IgD-negative memory B cell (primary cell): ENCODE results near the gene FAM184A. TPM values are rescaled to one million over a fixed set of nuclear protein-coding genes. Genes with fewer than 3 reads are reported as not detected.

Experiments used
- H3K27ac Mint-ChIP-seq, 3 donors: one replicate each; pipeline ENCODE4 v1.8.0; 2020 to 2022; ENCODE audit warnings: mild to moderate bottlenecking in 3 of 3, mixed read lengths in 3 of 3, moderate library complexity in 1 of 3
- H3K27me3 Mint-ChIP-seq: one replicate; pipeline ENCODE4 v1.8.0; 2021; ENCODE audit warnings: mixed read lengths
- H3K36me3 Mint-ChIP-seq: one replicate; pipeline ENCODE4 v1.8.0; 2020; ENCODE audit warnings: mild to moderate bottlenecking, mixed read lengths
- H3K4me1 Mint-ChIP-seq, 3 donors: one replicate each; pipeline ENCODE4 v1.8.0; 2020 to 2022; ENCODE audit warnings: mixed read lengths in 3 of 3, mild to moderate bottlenecking in 1 of 3
- H3K4me3 Mint-ChIP-seq, 4 donors: one replicate each; pipeline ENCODE4 v1.8.0; 2020 to 2022; ENCODE audit warnings: mild to moderate bottlenecking in 4 of 4, mixed read lengths in 4 of 4, moderate library complexity in 3 of 4
- H3K9me3 Mint-ChIP-seq, 3 donors: one replicate each; pipeline ENCODE4 v1.8.0; 2020 to 2021; ENCODE audit warnings: mixed read lengths in 3 of 3, mild to moderate bottlenecking in 1 of 3
- polyA plus RNA-seq: library from polyadenylated mRNA; unstranded; fragments of 300-500 nt; fragmentation: Illumina TruSeq; gene quantifications from one replicate; pipeline ENCODE4 v1.2.3, GENCODE V29; 2021

FAM184A gene
- polyA plus RNA-seq, 1 donor from 2014 or later = 0.09 TPM

- Mint-ChIP-seq H3K27me3 (no peaks in the 10 kb centered on the region), H3K9me3 (no peaks in the 10 kb centered on the region), H3K27ac (no peak overlapping the region), H3K4me1 (peaks cover 0 to 2% (median under 1%) of the 10 kb centered on the region in 3 donors), H3K4me3 (no peak overlapping the region), H3K36me3 (no peaks in the 10 kb centered on the region)
Measured at GRCh38 chr6:118986312-118986711, 92.2 kb downstream of the FAM184A start.

- Mint-ChIP-seq H3K9me3 (no peaks in the 10 kb centered on the region), H3K4me1 (peaks cover 0 to 2% (median 0%) of the 10 kb centered on the region in 3 donors)
Measured at GRCh38 chr6:118985123-118985830, 93.2 kb downstream of the FAM184A start.

GRCh38 chr6:118984342-118984741 is 94.1 kb downstream of the FAM184A start:
- H3K4me1 Mint-ChIP-seq = peaks cover 0 to 2% (median 0%) of the 10 kb centered on the region in 3 donors

More at GRCh38 chr6:118985123-118985830, 93.2 kb downstream of the FAM184A start:
- Mint-ChIP-seq H3K36me3 (no peaks in the 10 kb centered on the region), H3K27ac (no peak overlapping the region), H3K27me3 (no peaks in the 10 kb centered on the region), H3K4me3 (no peak overlapping the region)

GRCh38 chr6:118982575-118982911 is 95.9 kb downstream of the FAM184A start:
- Mint-ChIP-seq H3K36me3 (peaks cover 2% of the 10 kb centered on the region), H3K27ac (no peak overlapping the region), H3K4me1 (peaks cover 0 to 2% (median 0%) of the 10 kb centered on the region in 3 donors), H3K4me3 (no peak overlapping the region), H3K27me3 (no peaks in the 10 kb centered on the region), H3K9me3 (no peaks in the 10 kb centered on the region)

More at GRCh38 chr6:118984342-118984741, 94.1 kb downstream of the FAM184A start:
- Mint-ChIP-seq H3K36me3 (peaks cover 2% of the 10 kb centered on the region), H3K4me3 (no peak overlapping the region), H3K27me3 (no peaks in the 10 kb centered on the region), H3K9me3 (no peaks in the 10 kb centered on the region), H3K27ac (no peak overlapping the region)

GRCh38 chr6:118981884-118982574 is 96.4 kb downstream of the FAM184A start:
- Mint-ChIP-seq H3K4me3 (no peak overlapping the region), H3K4me1 (peaks cover 0 to 2% (median 0%) of the 10 kb centered on the region in 3 donors), H3K27ac (no peak overlapping the region), H3K36me3 (peaks cover 2% of the 10 kb centered on the region), H3K9me3 (no peaks in the 10 kb centered on the region), H3K27me3 (no peaks in the 10 kb centered on the region)

- Mint-ChIP-seq H3K4me3 (no peak overlapping the region), H3K27me3 (no peaks in the 10 kb centered on the region), H3K27ac (no peak overlapping the region), H3K36me3 (peaks cover 2% of the 10 kb centered on the region), H3K9me3 (no peaks in the 10 kb centered on the region), H3K4me1 (peaks cover 0 to 2% (median 0%) of the 10 kb centered on the region in 3 donors)
Measured at GRCh38 chr6:118980063-118980462, 98.4 kb downstream of the FAM184A start.

- H3K36me3 Mint-ChIP-seq = no peaks in the 10 kb centered on the region
- H3K27me3 Mint-ChIP-seq = no peaks in the 10 kb centered on the region
- H3K9me3 Mint-ChIP-seq = no peaks in the 10 kb centered on the region
- H3K4me3 Mint-ChIP-seq = no peak overlapping the region
- H3K27ac Mint-ChIP-seq = no peak overlapping the region
- no peaks in the 10 kb centered on the region for H3K4me1 Mint-ChIP-seq
Measured at GRCh38 chr6:118974790-118975189, 103.7 kb downstream of the FAM184A start.

GRCh38 chr6:118971682-118972081 is 106.8 kb downstream of the FAM184A start:
- Mint-ChIP-seq H3K4me1 (peaks cover 0 to 2% (median 0%) of the 10 kb centered on the region in 3 donors), H3K27me3 (no peaks in the 10 kb centered on the region), H3K27ac (no peak overlapping the region), H3K9me3 (no peaks in the 10 kb centered on the region), H3K4me3 (no peak overlapping the region), H3K36me3 (no peaks in the 10 kb centered on the region)

GRCh38 chr6:118970866-118971265 is 107.6 kb downstream of the FAM184A start:
- Mint-ChIP-seq H3K9me3 (no peaks in the 10 kb centered on the region), H3K4me1 (peaks cover 0 to 2% (median 0%) of the 10 kb centered on the region in 3 donors), H3K4me3 (no peak overlapping the region), H3K27ac (no peak overlapping the region), H3K36me3 (peaks cover 2% of the 10 kb centered on the region), H3K27me3 (no peaks in the 10 kb centered on the region)

GRCh38 chr6:118968416-118968815 is 110.0 kb downstream of the FAM184A start:
- peaks cover 4% of the 10 kb centered on the region for H3K36me3 Mint-ChIP-seq
- peaks cover 0 to 2% (median 0%) of the 10 kb centered on the region in 3 donors for H3K4me1 Mint-ChIP-seq
- no peak overlapping the region for H3K27ac Mint-ChIP-seq
- no peak overlapping the region for H3K4me3 Mint-ChIP-seq
- no peaks in the 10 kb centered on the region for H3K27me3 Mint-ChIP-seq
- H3K9me3 Mint-ChIP-seq = no peaks in the 10 kb centered on the region

GRCh38 chr6:118967239-118967638 is 111.2 kb downstream of the FAM184A start:
- no peaks in the 10 kb centered on the region for H3K9me3 Mint-ChIP-seq
- H3K27ac Mint-ChIP-seq = no peak overlapping the region
- H3K36me3 Mint-ChIP-seq = peaks cover 4% of the 10 kb centered on the region
- no peak overlapping the region for H3K4me3 Mint-ChIP-seq
- no peaks in the 10 kb centered on the region for H3K27me3 Mint-ChIP-seq
- peaks cover 0 to 2% (median 0%) of the 10 kb centered on the region in 3 donors for H3K4me1 Mint-ChIP-seq

- Mint-ChIP-seq H3K27me3 (no peaks in the 10 kb centered on the region), H3K4me1 (peaks cover 0 to 2% (median 0%) of the 10 kb centered on the region in 3 donors), H3K36me3 (peaks cover 4% of the 10 kb centered on the region), H3K27ac (no peak overlapping the region), H3K9me3 (no peaks in the 10 kb centered on the region), H3K4me3 (no peak overlapping the region)
Measured at GRCh38 chr6:118965843-118966370, 112.6 kb downstream of the FAM184A start.

GRCh38 chr6:118965371-118965770 is 113.1 kb downstream of the FAM184A start:
- Mint-ChIP-seq H3K36me3 (peaks cover 4% of the 10 kb centered on the region), H3K4me1 (peaks cover 0 to 2% (median 0%) of the 10 kb centered on the region in 3 donors), H3K27me3 (no peaks in the 10 kb centered on the region), H3K27ac (no peak overlapping the region), H3K9me3 (no peaks in the 10 kb centered on the region), H3K4me3 (no peak overlapping the region)

- Mint-ChIP-seq H3K27ac (no peak overlapping the region), H3K27me3 (no peaks in the 10 kb centered on the region), H3K9me3 (no peaks in the 10 kb centered on the region), H3K36me3 (peaks cover 4% of the 10 kb centered on the region), H3K4me3 (no peak overlapping the region), H3K4me1 (peaks cover 0 to 2% (median 0%) of the 10 kb centered on the region in 3 donors)
Measured at GRCh38 chr6:118963003-118963402, 115.5 kb downstream of the FAM184A start.

GRCh38 chr6:118959903-118960302 is 118.6 kb downstream of the FAM184A start:
- H3K4me3 Mint-ChIP-seq = no peak overlapping the region
- H3K27me3 Mint-ChIP-seq = no peaks in the 10 kb centered on the region
- H3K27ac Mint-ChIP-seq = no peak overlapping the region
- H3K9me3 Mint-ChIP-seq = no peaks in the 10 kb centered on the region
- H3K4me1 Mint-ChIP-seq = peaks cover 0 to 2% (median 0%) of the 10 kb centered on the region in 3 donors
- H3K36me3 Mint-ChIP-seq = no peaks in the 10 kb centered on the region
